Activated naive CD4-positive, alpha-beta T cell treated with anti-CD3 and anti-CD28 coated beads, Interleukin-2, amount 10 ng/mL, durations not matched to agents 5 hours and 36 hours (primary cell): ENCODE data around the gene SEC61G. TPM values are rescaled to one million over a fixed set of nuclear protein-coding genes. Genes with fewer than 3 reads are reported as not detected.

Experiments used
- total RNA-seq, 2 experiments: library from RNA; stranded (reverse); gene quantifications; one replicate each; pipeline ENCODE4 v1.2.3, GENCODE V29; 2021

The SEC61G gene
- 100 to 1,000 TPM; 123 to 134 TPM for total RNA-seq

GRCh38 chr7:54758702-54759592, at the start of gene SEC61G:
Gene SEC61G (minus strand): TSS chr7:54759211. CDS start chr7:54757588, 1,623 bp downstream.

Other genes starting within 250 kb of the SEC61G start
- not detected for gene VSTM2A, start 216.8 kb downstream of the SEC61G start, total RNA-seq